Measurements from ENCODE around the gene DLGAP1. TPM values are rescaled to one million over a fixed set of nuclear protein-coding genes. Genes with fewer than 3 reads are reported as not detected.
A peak's percentile ranks its signal among the peaks of the same experiment; 100 is the strongest.
"Not testable (repeated sequence)": the region's sequence is repeated elsewhere in the genome, so short reads cannot be mapped to it uniquely, and the experiment has no call there.

The DLGAP1 gene
- total and polyA plus RNA-seq, 2 of the 4 experiments (the other 2 are of a cell fraction): under 0.01 to 0.09 TPM

DNA sequence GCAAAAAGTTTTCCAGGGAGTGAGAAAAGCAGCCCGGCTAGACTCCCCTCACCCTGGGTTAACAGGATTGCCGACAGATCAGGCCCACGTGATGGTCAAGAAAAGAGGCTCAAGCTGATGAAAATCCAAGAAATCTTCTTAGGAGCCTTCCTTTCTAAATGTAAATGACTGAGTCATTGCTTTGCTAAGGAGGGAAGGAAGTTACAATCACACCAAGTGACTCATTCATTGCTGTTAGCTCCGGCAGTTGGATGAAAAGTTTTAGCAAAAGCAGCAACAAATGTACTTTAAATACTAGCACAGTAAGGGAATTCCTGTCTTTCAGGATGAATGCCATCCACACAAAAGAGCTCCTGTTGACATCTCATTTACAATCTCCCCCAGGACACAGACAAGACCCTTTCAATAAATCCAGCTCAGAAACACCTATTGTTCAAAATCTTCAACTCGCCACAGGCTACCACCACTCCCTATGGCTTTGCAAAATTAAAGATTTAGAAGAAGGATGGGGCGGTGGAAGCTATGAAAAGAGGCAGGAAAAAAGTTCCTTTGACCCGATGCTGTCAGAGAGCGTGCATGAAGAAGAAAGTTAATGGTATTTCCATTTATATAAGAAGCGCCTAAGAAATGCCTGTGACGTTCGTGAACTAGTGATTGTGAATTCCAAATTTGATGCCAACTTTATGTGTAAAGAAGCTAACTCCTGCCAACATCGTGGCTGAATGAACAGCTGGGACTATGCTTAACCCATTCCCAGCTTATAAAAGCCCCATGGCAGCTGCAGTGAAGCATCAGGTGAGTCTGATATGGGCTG is 851.5 kb downstream of the DLGAP1 start (continued):
- TF ChIP-seq, protein P1, sequence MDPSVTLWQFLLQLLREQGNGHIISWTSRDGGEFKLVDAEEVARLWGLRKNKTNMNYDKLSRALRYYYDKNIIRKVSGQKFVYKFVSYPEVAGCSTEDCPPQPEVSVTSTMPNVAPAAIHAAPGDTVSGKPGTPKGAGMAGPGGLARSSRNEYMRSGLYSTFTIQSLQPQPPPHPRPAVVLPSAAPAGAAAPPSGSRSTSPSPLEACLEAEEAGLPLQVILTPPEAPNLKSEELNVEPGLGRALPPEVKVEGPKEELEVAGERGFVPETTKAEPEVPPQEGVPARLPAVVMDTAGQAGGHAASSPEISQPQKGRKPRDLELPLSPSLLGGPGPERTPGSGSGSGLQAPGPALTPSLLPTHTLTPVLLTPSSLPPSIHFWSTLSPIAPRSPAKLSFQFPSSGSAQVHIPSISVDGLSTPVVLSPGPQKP (IDR thresholded peaks at IDR 0.05; ENCODE audit: borderline replicate concordance, low read depth, low read length): no peak
- TF ChIP-seq NFE2L2 (IDR thresholded peaks at IDR 0.05; ENCODE audit: low read depth, low read length): peak; percentile 89

DNA sequence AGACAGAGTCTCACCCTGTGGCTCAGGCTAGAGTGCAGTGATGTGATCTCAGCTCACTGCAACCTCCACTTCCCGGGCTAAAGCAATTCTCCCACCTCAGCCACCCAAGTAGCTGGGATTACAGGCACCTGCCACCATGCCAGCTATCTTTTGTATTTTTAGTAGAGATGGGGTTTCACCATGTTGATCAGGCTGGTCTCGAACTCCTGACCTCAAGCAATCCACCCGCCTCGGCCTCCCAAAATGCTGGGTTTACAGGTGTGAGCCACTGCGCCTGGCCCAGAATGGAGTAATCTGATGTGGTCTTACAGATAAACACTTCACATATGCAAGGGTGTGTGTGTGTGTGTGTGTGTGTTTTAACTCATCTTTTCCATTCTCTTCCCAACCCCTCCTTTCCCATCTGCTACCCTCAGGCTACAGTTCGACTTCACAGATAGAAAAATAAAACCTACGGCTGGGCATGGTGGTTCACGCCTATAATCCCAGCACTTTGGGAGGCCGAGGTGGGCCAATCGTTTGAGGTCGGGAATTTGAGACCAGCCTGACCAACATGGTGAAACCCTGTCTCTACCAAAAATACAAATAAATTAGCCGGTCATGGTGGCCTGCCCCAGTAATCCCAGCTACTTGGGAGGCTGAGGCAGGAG is 853.9 kb downstream of the DLGAP1 start:
- peak overlapping the region; percentile 67 for H2AK5ac ChIP-seq (ENCODE audit: low read depth, low read length)
- H3K23ac ChIP-seq (ENCODE audit: low read depth, low read length); H4K8ac ChIP-seq (ENCODE audit: low read depth in 2 of 2, low read length in 2 of 2); H3K27me3 ChIP-seq (ENCODE audit: control insufficient read depth, insufficient read depth, low read length); H3K4me3 ChIP-seq (ENCODE audit: insufficient read depth, low read depth, low read length); H3K36me3 ChIP-seq (ENCODE audit: control insufficient read depth, insufficient read depth, low read length); H3K9me3 ChIP-seq (ENCODE audit: control insufficient read depth, insufficient read depth, low read length); H3K18ac ChIP-seq (ENCODE audit: low read depth, low read length); H4K91ac ChIP-seq (ENCODE audit: insufficient read depth, low read depth, low read length); BruUV-seq (replicated peaks); dilution Hi-C loops (cut with HindIII; ENCODE audit: low sequenced_read_pairs, unreplicated experiment); H2AFZ ChIP-seq (replicated peaks; ENCODE audit: low read length, poor library complexity); H4K20me1 ChIP-seq (ENCODE audit: insufficient read depth, low read length); DNase-seq; H2BK5ac ChIP-seq (ENCODE audit: low read depth, low read length, poor library complexity, severe bottlenecking); H2AK9ac ChIP-seq (replicated peaks; ENCODE audit: low read depth, low read length, poor library complexity); H3K9ac ChIP-seq (ENCODE audit: low read depth, low read length); ATAC-seq (ENCODE audit: low read depth); H3K56ac ChIP-seq (ENCODE audit: extremely low read depth, insufficient read depth, low read length); H4K5ac ChIP-seq (ENCODE audit: low read depth, low read length); H3K14ac ChIP-seq (replicated peaks; ENCODE audit: low read depth, low read length); H3K4me2 ChIP-seq (ENCODE audit: low read depth, low read length): not testable (repeated sequence)
- ChIA-PET POLR2A (ENCODE audit: unreplicated experiment) (interaction anchor here (3.0 kb wide), 1 partner anchor 6 kb away, joined by 26 read pairs; no protein-coding TSS in a partner anchor), CTCF (interaction anchor here (1.4 kb wide), 1 partner anchor 394 kb away, joined by 7 read pairs; no protein-coding TSS in a partner anchor)
- in situ Hi-C loops (cut with MboI; ENCODE audit: low sequenced_read_pairs): loop anchor here (25.0 kb wide), 1 partner anchor 614 kb away; no protein-coding TSS in a partner anchor
- intact Hi-C loops (cut with micrococcal nuclease): loop anchor here (5.0 kb wide), 2 partner anchors 271 to 339 kb away; partner anchors contain the start of gene MYL12B
- peak overlapping the region; percentile 29; the same call in 1 of the 3 replicates for H2BK15ac ChIP-seq (ENCODE audit: low read depth, low read length)
- H3K4ac ChIP-seq (ENCODE audit: low read depth, low read length): peak overlapping the region; percentile 53; the same call in 1 of the 2 replicates
- 0 out of 2 replicates have a peak overlapping the region, but pooled peaks have one; percentile 43 for H2BK120ac ChIP-seq (ENCODE audit: low read depth, low read length)
- peaks cover 19% of the 10 kb centered on the region for H3K4me1 ChIP-seq (ENCODE audit: control insufficient read depth, insufficient read depth, low read length)
- peaks cover 8 to 50% of the 10 kb centered on the region in 2 experiments for H3K79me1 ChIP-seq (ENCODE audit: low read depth in 1 of 2, low read length in 2 of 2)
- 98% methylated on average over 6 of the region's 12 CpGs; no CpG with 5 or more reads in 1 of the 2 experiments for WGBS, 2 experiments (ENCODE audit: extremely low coverage in 2 of 2, insufficient read length in 1 of 2)
- peaks cover 10% of the 10 kb centered on the region for H3K9me1 ChIP-seq (ENCODE audit: insufficient read depth, low read length)
- peak overlapping the region; percentile 1; the same call in 1 of the 2 replicates for H3K27ac ChIP-seq (ENCODE audit: insufficient read depth, low read length)
- peak overlapping the region; percentile 34; the same call in 1 of the 2 replicates for H2BK20ac ChIP-seq (ENCODE audit: low read depth, low read length)
